DOHH2 (cell line): ENCODE results near the gene FBXL17.

ENCODE experiments used
- H3F3A ChIP-seq: fragments of 200-600 bp; sonication (generic), shearing (Covaris generic); 2 replicates; pipeline ENCODE4 v1.6.0; 2016; ENCODE audit warnings: antibody characterized with exemption, mild to moderate bottlenecking; ENCODE audit not compliant: control insufficient read depth, insufficient read depth
- H3K27ac ChIP-seq: fragments of 200-600 bp; sonication (generic); 2 replicates; pipeline ENCODE4 v1.5.1; 2014; ENCODE audit warnings: low read depth, mild to moderate bottlenecking, low read length, moderate library complexity
- H3K27me3 ChIP-seq: fragments of 200-600 bp; sonication (generic); 2 replicates; pipeline ENCODE4 v1.6.1; 2014; ENCODE audit warnings: mild to moderate bottlenecking, low read length, mixed read lengths; ENCODE audit not compliant: control insufficient read depth
- H3K36me3 ChIP-seq: fragments of 200-600 bp; sonication (generic); 2 replicates; pipeline ENCODE4 v1.6.1; 2014; ENCODE audit warnings: mild to moderate bottlenecking, low read length, moderate library complexity, mixed read lengths; ENCODE audit not compliant: control insufficient read depth
- H3K4me1 ChIP-seq: fragments of 200-600 bp; sonication (generic); 2 replicates; pipeline ENCODE4 v1.6.1; 2014; ENCODE audit warnings: mild to moderate bottlenecking, low read length, mixed read lengths; ENCODE audit not compliant: control insufficient read depth
- H3K4me2 ChIP-seq: fragments of 200-600 bp; sonication (generic); 2 replicates; pipeline ENCODE4 v1.6.0; 2014; ENCODE audit warnings: mild to moderate bottlenecking, low read length, moderate library complexity
- H3K4me3 ChIP-seq: fragments of 200-600 bp; sonication (generic); 2 replicates; pipeline ENCODE4 v1.5.1; 2014; ENCODE audit warnings: mild to moderate bottlenecking, low read length, mixed read lengths
- H3K79me2 ChIP-seq: fragments of 200-600 bp; sonication (generic); 2 replicates; pipeline ENCODE4 v1.6.1; 2014; ENCODE audit warnings: mild to moderate bottlenecking, low read length, mixed read lengths; ENCODE audit not compliant: control insufficient read depth
- H3K9me2 ChIP-seq: fragments of 200-600 bp; sonication (generic); replicated peaks from 2 replicates; pipeline ENCODE4 v1.6.1; 2014; ENCODE audit warnings: mild to moderate bottlenecking, low read length, mixed read lengths; ENCODE audit not compliant: control insufficient read depth
- H3K9me3 ChIP-seq: fragments of 200-600 bp; sonication (generic); 2 replicates; pipeline ENCODE4 v1.6.1; 2014; ENCODE audit warnings: antibody characterized with exemption, low read length, mixed read lengths; ENCODE audit not compliant: control insufficient read depth, insufficient read depth
- H4K20me1 ChIP-seq: fragments of 200-600 bp; sonication (generic); 2 replicates; pipeline ENCODE4 v1.6.0; 2014; ENCODE audit warnings: low read depth, mild to moderate bottlenecking, antibody characterized with exemption, low read length, moderate library complexity; ENCODE audit not compliant: control insufficient read depth, insufficient read depth
- EZH2phosphoT487 ChIP-seq: fragments of 200-600 bp; sonication (generic); IDR thresholded peaks from 2 replicates; pipeline ENCODE4 v1.6.1; 2017; ENCODE audit warnings: borderline replicate concordance, mild to moderate bottlenecking, antibody characterized with exemption, low read length, moderate library complexity, mixed read lengths
- TF ChIP-seq, protein P1 (sequence below): fragments of 200-600 bp; sonication (generic); IDR thresholded peaks from one replicate; pipeline ENCODE4 v1.5.1; 2014; ENCODE audit warnings: antibody characterized with exemption, mild to moderate bottlenecking, low read depth, low read length; ENCODE audit not compliant: poor library complexity, severe bottlenecking

Gene FBXL17

DNA sequence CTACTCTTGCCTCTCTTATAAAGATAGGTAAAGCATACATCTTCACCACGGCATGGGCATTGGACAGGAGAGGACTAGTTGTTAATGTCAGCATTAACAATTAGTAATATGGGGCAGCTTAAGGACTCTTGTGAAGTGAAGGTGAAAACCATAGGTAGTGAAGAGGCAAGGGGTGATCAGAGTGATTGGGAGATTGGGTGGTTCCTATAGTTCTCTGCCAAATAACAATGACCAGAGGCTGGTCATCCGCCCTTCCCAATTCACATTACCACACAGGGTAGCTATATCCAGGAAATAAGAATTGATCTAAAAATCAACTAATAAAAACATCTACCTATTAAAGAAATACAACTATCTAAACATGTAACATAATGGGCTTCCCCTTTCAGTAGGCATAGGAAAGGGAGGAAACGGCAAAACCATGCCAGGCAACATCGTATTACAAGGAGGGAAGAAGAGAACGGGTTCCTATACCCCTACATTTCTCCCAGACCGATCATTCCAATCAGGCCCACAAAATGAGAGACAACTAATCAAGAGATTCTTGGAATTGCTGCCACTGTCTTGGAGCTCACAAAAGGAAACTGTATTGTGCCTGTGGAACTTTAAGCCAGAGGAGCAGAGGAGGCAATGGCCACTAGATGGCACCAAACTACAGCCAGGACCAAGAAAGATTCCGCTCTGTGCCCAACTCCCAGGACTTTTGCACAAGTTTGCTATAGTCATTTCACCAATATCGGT is 121.6 kb downstream of the FBXL17 start:
- Histone ChIP-seq H3K9me2 (no peaks in the 10 kb centered on the region), H3K9me3 (no peaks in the 10 kb centered on the region), H3K4me3 (no peak overlapping the region), H3K27me3 (no peaks in the 10 kb centered on the region), H3F3A (no peaks in the 10 kb centered on the region), H3K4me1 (peaks cover 4% of the 10 kb centered on the region; the same call in 1 of the 2 replicates), H4K20me1 (no peaks in the 10 kb centered on the region), H3K79me2 (no peaks in the 10 kb centered on the region), H3K4me2 (no peak overlapping the region), H3K36me3 (no peaks in the 10 kb centered on the region), H3K27ac (no peak overlapping the region)
- TF ChIP-seq EZH2phosphoT487 = no peak
- TF ChIP-seq, protein P1, sequence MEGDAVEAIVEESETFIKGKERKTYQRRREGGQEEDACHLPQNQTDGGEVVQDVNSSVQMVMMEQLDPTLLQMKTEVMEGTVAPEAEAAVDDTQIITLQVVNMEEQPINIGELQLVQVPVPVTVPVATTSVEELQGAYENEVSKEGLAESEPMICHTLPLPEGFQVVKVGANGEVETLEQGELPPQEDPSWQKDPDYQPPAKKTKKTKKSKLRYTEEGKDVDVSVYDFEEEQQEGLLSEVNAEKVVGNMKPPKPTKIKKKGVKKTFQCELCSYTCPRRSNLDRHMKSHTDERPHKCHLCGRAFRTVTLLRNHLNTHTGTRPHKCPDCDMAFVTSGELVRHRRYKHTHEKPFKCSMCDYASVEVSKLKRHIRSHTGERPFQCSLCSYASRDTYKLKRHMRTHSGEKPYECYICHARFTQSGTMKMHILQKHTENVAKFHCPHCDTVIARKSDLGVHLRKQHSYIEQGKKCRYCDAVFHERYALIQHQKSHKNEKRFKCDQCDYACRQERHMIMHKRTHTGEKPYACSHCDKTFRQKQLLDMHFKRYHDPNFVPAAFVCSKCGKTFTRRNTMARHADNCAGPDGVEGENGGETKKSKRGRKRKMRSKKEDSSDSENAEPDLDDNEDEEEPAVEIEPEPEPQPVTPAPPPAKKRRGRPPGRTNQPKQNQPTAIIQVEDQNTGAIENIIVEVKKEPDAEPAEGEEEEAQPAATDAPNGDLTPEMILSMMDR = peak; percentile 95

DNA sequence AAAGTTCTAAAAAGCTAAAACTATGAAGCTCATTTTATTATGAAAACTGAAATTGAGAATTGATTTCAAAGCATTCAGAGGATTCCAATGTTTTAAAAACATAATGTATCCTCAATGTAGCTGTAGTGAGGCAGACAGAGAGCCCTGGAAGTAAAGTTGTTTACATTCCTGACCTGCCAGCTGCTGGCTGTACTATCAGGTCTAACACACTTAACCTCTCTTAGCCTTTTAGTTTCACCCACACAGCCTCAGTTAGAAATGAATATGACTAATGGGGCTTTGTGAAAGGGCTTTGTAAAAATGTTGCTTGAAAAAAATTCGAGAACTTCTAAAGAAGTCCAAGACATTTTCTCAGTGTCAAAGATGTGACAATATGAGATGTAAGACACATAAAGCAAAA is 122.6 kb downstream of the FBXL17 start:
- no peak overlapping the region for H3K4me2 ChIP-seq

DNA sequence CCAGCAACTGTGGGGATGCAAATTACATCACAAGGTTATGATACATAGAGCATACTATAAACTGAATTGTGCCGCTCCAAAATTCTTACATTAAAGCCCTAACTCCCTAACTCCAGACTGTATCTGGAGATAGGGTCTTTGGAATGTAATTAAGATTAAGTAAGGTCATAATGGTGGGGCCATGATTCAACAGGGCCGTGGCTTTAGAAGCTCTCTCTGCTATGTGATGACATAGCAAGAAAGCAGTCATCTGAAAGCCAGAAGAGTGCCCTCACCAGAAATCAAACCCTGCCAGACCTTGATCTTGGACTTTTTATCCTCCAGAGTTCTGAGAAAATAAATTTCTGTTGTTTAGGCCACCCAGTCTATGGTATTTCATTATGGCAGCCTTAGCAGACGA is 123.9 kb downstream of the FBXL17 start:
- Histone ChIP-seq H3K9me3 (no peaks in the 10 kb centered on the region), H3K4me1 (peaks cover 4% of the 10 kb centered on the region; the same call in 1 of the 2 replicates), H3F3A (no peaks in the 10 kb centered on the region), H3K27me3 (no peaks in the 10 kb centered on the region), H3K4me3 (no peak overlapping the region), H3K79me2 (no peaks in the 10 kb centered on the region), H3K9me2 (no peaks in the 10 kb centered on the region), H3K27ac (no peak overlapping the region), H3K36me3 (no peaks in the 10 kb centered on the region), H3K4me2 (no peak overlapping the region), H4K20me1 (no peaks in the 10 kb centered on the region)
- TF ChIP-seq EZH2phosphoT487 = no peak
- TF ChIP-seq, protein P1 = no peak

More for the DNA sequence above, 122.6 kb downstream of the FBXL17 start:
- Histone ChIP-seq H3K27ac (no peak overlapping the region), H3K27me3 (no peaks in the 10 kb centered on the region), H3K4me3 (no peak overlapping the region), H3F3A (no peaks in the 10 kb centered on the region), H3K9me3 (no peaks in the 10 kb centered on the region), H4K20me1 (no peaks in the 10 kb centered on the region), H3K4me1 (peaks cover 4% of the 10 kb centered on the region; the same call in 1 of the 2 replicates), H3K9me2 (no peaks in the 10 kb centered on the region), H3K36me3 (no peaks in the 10 kb centered on the region), H3K79me2 (no peaks in the 10 kb centered on the region)
- no peak for TF ChIP-seq EZH2phosphoT487
- TF ChIP-seq, protein P1 = no peak
